HG03571 (cell line): ENCODE measurements around the gene MYOG.

ENCODE experiments used
- ATAC-seq: cut with Tn5 transposase; IDR thresholded peaks from one replicate; pipeline ENCODE4 v1.9.1; 2021; ENCODE audit not compliant: unreplicated experiment

Gene MYOG

DNA sequence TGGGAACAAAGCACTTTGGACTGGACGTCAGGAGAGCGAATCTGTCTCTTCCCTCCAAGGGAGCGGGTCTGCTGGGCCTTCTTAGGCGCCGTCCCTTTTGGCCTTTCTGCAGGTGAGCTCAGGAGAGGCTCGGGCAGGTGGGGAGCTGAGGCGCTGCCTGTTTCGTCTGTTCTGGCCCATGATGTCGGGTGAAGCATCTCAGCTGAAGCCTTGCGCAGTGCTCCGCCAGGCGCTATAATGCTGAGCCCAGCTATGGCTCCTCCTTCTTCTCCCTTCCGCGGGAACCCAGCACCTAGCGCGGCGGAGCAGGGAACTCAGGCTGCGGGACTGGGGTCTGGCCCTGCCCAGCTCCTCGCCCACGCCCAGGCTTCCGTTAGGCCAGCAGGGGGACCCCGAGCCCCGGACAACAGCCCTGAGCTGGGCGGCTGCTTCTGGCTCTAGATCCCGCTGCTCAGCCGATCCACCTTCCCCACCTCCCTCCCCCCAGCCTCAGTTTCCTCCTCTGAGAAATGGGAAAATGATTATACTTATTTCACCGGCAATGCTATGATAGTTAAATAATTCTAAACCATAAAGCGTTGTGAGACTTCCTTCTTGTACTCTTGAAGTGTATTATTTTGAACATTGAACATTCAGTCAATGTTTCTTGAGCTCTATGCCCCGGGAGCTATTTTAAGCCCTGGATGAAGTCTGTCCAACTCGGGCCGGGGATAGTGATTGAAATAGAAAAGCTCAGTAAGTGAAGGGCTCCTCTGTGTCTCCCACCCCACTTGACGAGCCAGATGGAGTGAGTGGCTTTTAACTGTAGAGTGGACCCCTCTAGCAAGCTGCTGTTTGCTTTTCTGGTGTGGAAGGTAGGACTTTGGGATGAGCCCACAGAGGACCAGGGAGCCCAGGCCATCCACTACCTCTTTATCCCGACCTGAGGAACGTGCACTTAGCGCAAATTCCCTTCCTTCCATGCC lies 32.1 kb upstream of the MYOG start:
- ATAC-seq: no peak

- ATAC-seq: no peak
These were observed 30.4 kb upstream of the MYOG start for GRCh38 chr1:203116091-203116820.

DNA sequence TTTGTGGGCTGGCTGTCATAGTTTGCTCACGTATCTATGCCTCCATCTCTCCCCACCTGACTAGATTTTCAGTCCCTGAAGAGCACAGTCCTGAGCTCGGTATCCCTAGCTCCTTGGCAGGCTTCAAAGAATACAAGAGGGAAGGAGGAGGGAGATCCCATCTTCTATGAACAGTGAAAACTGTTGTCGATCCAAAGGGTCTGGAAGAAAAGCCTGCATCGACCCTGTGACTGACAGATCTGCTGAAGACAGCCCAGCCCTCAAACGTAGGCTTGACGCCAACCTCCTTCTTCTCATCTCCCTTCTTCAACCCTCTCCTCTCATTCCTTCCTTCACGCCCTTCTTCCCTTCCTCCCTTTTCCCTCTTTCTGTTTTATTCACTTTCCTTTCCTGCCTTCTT lies 28.4 kb upstream of the MYOG start:
- no peak for ATAC-seq

DNA sequence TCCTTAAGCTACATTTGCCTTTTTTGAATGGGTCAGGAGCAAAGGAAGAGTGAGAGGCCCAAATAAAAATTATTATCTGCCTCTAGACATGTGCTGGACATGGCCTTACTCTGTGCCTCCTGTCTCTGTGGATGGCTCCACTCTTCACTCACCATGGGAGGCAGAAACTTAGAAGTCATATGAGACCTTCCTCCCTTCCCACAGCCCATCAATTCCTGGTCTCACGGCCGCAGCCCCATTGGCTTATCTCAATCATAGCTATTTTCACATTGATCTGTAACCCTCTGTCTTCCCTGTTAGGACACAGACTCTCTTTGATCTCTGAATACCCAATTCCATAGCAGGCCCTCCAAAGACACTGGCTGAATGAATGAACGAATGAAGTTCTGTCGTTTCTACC lies 27.5 kb upstream of the MYOG start:
- ATAC-seq: no peak

DNA sequence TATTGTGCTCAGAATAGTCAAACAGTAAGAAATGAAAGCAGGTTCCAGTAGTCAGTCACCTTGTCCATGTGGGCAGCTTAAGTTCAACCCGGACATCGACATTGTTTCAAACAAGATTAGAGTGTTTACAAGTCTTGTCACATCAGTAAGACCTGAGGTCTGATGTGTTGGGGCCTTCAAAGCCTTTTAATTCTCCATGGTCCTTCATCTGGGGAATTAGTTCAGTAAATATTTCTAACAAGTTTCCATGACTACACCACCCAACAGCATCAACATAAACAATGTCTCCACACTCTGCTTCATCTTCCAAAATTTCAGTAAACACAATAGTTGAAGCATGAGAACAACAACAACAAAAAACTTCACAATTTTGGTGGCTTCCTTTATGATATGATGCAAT lies 26.7 kb upstream of the MYOG start:
- no peak for ATAC-seq

DNA sequence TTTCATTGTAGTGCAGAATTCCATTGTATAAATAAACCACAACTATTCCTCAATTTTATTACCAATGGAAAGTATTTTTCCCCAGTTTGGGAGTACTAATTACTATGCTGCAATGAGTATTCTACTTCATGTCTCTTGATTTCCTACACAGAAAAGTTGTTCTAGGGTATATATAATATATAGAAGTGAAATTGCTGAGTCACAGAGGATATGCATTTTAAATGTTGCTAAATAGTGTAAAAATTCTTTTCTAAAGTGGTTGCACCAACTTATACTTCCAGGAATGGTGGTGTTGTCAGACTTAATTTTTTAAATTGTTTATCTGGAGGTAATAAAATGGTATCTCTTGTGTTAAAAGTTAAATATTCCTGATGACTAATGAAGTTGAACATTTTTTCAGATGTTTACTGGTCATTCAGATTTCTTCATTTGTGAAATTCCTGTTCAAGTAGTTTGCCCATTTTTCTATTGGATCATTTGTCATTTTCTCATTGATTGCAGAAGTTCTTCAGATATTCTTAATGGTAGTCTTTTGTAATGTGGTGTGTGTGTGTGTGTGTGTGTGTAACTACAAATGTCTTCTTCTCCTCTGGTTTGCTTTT lies 19.1 kb upstream of the MYOG start:
- no peak for ATAC-seq

DNA sequence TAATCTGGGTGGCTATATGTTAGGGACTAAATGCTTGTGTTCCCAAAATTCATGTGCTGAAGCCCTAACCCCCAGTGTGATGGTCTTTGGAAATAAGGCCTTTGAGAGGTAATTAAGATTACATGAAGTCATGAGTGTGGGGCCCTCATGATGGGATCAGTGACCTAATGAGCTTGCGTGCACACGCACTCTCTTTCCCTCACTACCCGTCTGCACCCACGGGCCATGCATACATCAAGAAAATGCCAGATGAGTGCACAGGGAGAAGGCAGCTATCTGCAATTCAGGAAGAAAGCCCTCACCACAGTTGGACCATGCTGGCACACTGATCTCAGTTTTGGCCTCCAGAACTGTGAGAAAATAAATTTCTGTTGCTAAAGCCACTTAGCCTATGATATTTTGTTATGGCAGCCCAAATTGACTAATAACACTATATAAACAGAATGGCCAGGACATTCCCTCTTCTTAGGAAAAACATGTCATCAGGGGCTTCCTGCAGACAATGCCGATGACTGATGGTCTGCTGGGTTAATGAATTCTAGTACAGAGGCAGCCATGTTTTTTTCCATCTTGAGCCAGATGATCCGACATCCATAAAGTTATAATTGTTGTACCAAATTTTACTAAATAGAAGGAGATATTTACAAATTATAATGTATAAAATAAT lies 18.1 kb upstream of the MYOG start:
- ATAC-seq: no peak

DNA sequence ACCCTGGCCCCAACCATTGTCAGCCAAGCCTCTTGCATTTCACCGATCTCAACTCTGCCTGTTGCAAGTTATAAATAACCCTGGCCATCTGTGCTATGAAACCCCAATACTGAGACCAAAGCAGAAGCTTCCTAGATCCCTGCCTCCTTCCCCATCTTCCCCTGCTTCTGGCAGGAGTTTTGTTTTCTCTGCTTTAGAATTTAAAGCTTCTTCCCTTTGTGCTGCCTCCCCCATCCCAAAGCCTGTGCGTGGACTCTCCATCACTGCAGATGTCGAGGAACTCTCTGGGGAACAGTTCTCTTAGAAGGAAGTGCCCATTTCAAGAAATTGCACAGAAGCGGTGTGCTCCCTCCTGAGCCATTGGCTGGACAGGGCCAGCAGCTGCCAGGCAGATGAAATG lies 17.4 kb upstream of the MYOG start:
- ATAC-seq: no peak

DNA sequence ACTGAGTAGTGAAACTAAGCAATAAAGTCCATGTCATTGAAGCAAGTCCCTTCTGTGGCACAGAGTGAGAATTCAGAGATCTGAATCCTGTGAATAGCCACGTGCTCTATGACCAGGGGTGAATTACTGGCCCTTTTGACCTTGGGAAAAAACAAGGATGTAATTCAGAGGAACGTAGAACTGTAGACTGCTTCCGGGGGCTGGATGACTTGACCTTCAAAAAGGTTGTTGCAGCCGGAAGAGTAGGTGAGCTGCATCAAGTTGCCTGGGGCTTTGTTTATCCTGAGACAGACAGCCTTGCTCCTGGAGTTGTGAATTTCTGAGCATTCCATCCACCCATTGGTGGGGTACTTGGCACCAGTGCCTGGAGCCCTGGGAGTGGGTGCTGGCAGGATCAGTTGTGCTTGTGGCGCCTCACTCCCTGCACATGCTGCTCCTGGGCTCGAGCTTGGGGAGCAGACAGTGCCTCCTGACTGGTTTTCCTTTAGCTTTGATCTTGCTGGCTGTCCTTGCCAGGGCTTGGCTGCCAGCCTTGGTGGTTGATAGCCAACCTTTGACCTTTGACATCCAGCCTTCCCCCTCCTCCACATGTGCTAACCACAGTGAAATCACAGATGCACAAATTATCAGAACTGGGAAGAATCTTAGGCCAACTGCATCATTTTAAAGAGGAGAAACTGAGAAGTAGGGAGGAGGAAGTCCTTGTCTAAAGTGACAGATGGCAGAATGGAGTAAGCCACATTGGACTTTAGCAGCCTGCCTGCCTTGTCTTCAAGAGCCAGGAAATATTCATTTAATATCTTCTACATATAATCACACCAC lies 16.2 kb upstream of the MYOG start:
- no peak for ATAC-seq

GRCh38 chr1:203100516-203100869 lies 14.7 kb upstream of the MYOG start:
- no peak for ATAC-seq

GRCh38 chr1:203099805-203100515 lies 14.1 kb upstream of the MYOG start:
- no peak for ATAC-seq

DNA sequence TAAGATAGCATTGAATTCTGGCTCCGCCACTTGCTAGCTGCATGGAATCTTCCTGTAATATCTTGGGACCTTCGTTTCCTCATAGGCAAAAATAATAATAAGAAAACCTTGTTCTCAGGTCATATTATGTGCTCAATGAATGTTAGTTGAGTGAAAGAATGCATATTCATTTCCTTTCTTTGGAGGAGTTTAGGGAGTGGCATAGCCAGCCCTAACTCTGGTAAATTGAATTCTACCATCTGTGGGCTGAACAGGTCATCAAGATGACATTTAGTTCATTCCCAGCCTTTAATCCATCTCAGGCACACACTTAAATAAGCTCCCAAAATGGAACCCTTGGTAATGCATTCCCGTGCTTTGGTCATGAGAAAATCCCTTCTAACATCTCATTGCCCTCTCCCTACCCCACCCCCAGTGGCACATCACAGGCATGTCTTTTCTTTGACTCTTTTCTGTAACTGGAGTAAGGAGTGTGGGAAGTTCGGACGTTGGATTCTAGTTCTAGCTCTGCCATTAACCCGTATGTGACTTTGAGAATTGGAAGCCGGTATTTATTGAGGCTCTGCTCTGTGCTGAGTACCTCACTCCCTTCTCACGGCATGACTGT lies 13.2 kb upstream of the MYOG start:
- ATAC-seq: no peak

- ATAC-seq: no peak
These were observed 12.6 kb upstream of the MYOG start for GRCh38 chr1:203098445-203098844.

DNA sequence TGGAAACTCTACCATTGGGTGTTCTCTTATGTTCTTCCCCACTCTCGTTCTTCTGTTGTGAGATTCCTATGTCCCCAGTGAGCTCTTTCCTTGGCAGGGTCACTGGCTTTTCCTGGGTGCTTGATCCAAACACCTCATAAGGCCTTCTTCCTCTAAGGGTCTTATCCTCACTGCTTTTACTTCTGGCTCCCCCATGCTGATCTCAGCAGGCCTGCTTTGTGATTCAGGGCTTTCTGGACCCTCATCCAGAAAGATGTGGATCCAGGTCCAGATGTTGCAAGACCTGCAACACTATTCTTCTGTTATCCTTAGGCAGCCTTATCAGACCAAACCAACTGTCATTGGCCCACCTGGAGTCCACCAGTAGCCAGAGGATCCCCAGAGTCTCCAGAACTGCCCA lies 11.2 kb upstream of the MYOG start:
- ATAC-seq: no peak

DNA sequence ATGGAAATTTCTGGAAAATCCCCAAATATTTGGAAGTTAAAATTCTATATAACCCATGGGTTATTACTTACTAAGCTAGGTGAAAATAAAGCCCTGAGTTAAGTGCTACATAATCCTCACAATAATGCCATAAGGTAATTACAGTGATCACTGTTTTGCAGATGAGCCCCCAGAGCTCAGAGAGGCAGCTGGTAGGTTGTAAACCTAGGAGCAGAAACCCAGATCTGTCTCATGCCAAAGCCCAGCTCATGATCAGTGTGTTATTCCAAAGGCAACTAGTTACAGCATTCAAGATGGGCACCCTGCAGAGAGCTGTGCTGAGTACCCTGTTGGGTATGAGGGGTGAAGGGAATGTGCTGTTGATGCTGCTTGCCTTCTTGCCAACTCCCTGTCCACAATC lies 10.8 kb upstream of the MYOG start:
- no peak for ATAC-seq

- no peak for ATAC-seq
These were observed 9.4 kb upstream of the MYOG start for GRCh38 chr1:203095061-203095690.

- no peak for ATAC-seq
These were observed 8.1 kb upstream of the MYOG start for GRCh38 chr1:203093754-203094410.

DNA sequence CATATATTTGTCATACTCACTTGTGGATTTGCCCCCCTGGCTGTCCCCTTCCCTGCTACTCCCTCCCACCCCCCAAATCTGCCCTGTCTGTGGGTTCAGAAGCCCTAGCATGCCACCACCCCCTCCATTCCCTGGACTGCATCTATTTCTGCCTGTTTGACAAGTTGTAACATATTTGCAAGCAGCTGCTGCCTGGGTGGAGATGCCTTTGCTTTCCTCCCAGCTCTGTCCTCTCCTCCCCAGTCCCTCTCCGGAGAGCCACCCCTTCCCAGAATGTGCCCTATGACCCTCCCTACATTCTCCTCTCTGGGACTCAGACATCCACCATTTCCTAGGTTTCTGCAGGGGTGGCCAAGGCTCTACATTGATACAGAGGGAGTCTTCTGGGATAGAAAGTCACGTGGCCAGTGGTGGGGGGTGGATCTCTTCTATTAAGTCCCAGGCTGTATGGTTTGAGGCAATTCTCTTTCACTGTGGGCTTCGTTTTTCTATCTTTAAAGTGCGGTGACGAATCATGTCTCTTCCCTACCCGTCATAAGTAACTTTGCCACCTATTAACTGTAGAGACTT lies 6.0 kb upstream of the MYOG start:
- ATAC-seq: no peak
